GM12878 (cell line): ENCODE measurements around the gene AKR1B15. TPM values are rescaled to one million over a fixed set of nuclear protein-coding genes. Genes with fewer than 3 reads are reported as not detected.
"Not testable (repeated sequence)": the region's sequence is repeated elsewhere in the genome, so short reads cannot be mapped to it uniquely, and the experiment has no call there.

ENCODE experiments used
- ATAC-seq: fragments of 200-7000 bp; cut with Tn5 transposase; 3 replicates; pipeline ENCODE4 v1.9.1; 2020; ENCODE audit warnings: mild to moderate bottlenecking, moderate library complexity
- BruUV-seq: library from RNA; stranded (reverse); fragments of 400-500 nt; replicated peaks from 2 replicates; lab custom pipeline; 2021; lab: Mats Ljungman, UMichigan
- CTCF ChIA-PET: fragments of 300-600 bp; sonication (Branson Sonifier 250); formaldehyde crosslinking; extraction: SDS; loops from one replicate; lab custom pipeline; 2021; ENCODE audit warnings: inconsistent platforms; lab: Yijun Ruan, JAX
- POLR2A ChIA-PET: fragments of 350-600 bp; formaldehyde crosslinking; extraction: SDS; loops from one replicate; lab custom pipeline; 2021; ENCODE audit warnings: inconsistent platforms; lab: Charles Lee
- RAD21 ChIA-PET: fragments of 300-600 bp; sonication (Branson Sonifier 250); formaldehyde crosslinking; loops from one replicate; lab custom pipeline; 2023; ENCODE audit warnings: antibody characterized with exemption; ENCODE audit not compliant: unreplicated experiment; lab: Charles Lee
- SMC1A ChIA-PET: fragments of 300-600 bp; sonication (Branson Sonifier 250); formaldehyde crosslinking; loops from one replicate; lab custom pipeline; 2023; ENCODE audit not compliant: unreplicated experiment, uncharacterized antibody; lab: Charles Lee
- DNase-seq: peaks from one replicate; pipeline ENCODE4 v3.0.0-alpha.2; 2011; ENCODE audit warnings: low read depth, low spot score
- FAIRE-seq: peaks from 3 replicates; lab custom pipeline; 2011; peaks lifted over from hg19 to GRCh38; lab: Jason Lieb, UNC
- H2AFZ ChIP-seq: 2 replicates; pipeline ENCODE4 v1.6.0; 2011; ENCODE audit warnings: low read depth, low read length, control low read depth; ENCODE audit not compliant: control insufficient read depth
- H3K27ac ChIP-seq: 2 replicates; pipeline ENCODE4 v1.5.1; 2011; ENCODE audit warnings: control low read depth; ENCODE audit not compliant: control insufficient read depth, insufficient read depth
- H3K27me3 ChIP-seq, 2 experiments: replicated peaks in 1 of 2; 2 replicates each; pipeline versions ENCODE4 v1.6.0 to v1.6.1; 2011; ENCODE audit warnings: low read length in 1 of 2; ENCODE audit not compliant: control insufficient read depth in 2 of 2, insufficient read depth in 2 of 2
- H3K36me3 ChIP-seq, 2 experiments: 2 replicates each; pipeline ENCODE4 v1.5.1; 2011; ENCODE audit warnings: low read length in 1 of 2; ENCODE audit not compliant: control insufficient read depth in 2 of 2, insufficient read depth in 2 of 2
- H3K4me1 ChIP-seq: 2 replicates; pipeline ENCODE4 v1.6.1; 2011; ENCODE audit warnings: mild to moderate bottlenecking, low read length, moderate library complexity, mixed read lengths; ENCODE audit not compliant: control insufficient read depth, insufficient read depth
- H3K4me2 ChIP-seq: 2 replicates; pipeline ENCODE4 v1.6.0; 2011; ENCODE audit warnings: control low read depth; ENCODE audit not compliant: control insufficient read depth, insufficient read depth
- H3K4me3 ChIP-seq: fragments of 200-600 bp; sonication (generic); 2 replicates; pipeline ENCODE4 v1.5.1; 2016
- H3K79me2 ChIP-seq: 2 replicates; pipeline ENCODE4 v1.6.0; 2011; ENCODE audit warnings: low read length; ENCODE audit not compliant: control insufficient read depth, insufficient read depth
- H3K9ac ChIP-seq: 2 replicates; pipeline ENCODE4 v1.8.0; 2011; ENCODE audit warnings: low read length, control low read depth, mixed read lengths; ENCODE audit not compliant: control insufficient read depth, insufficient read depth
- H3K9me3 ChIP-seq: replicated peaks from 3 replicates; pipeline ENCODE4 v1.5.1; 2011; ENCODE audit warnings: mild to moderate bottlenecking, low read length; ENCODE audit not compliant: control insufficient read depth, insufficient read depth
- H4K20me1 ChIP-seq: 2 replicates; pipeline ENCODE4 v1.6.0; 2011; ENCODE audit not compliant: control insufficient read depth, insufficient read depth
- NFYB ChIP-seq: IDR thresholded peaks from 2 replicates; pipeline ENCODE4 v1.6.1; 2011; ENCODE audit warnings: low read depth, mild to moderate bottlenecking, low read length, improper control_type of control experiment, moderate library complexity; ENCODE audit not compliant: insufficient read depth
- SIN3A ChIP-seq: IDR thresholded peaks from 2 replicates; pipeline ENCODE4 v1.6.1; 2012; ENCODE audit warnings: low read depth, low read length, improper control_type of control experiment
- TAF1 ChIP-seq: IDR thresholded peaks from 2 replicates; pipeline ENCODE4 v1.6.1; 2011; ENCODE audit warnings: mild to moderate bottlenecking, low read depth, low read length, borderline replicate concordance
- WGBS: methylation state at CpG from one replicate; pipeline ENCODE4 v1.1.6; 2016; ENCODE audit warnings: low lambda C conversion rate; ENCODE audit not compliant: insufficient replicate concordance, insufficient coverage; ENCODE audit errors: missing lambda C conversion rate; 5-methylcytosine and 5-hydroxymethylcytosine counted together
- in situ Hi-C: fragments of 300-500 bp; cut with MboI; formaldehyde crosslinking; loops from 9 replicates; pipeline ENCODE4 v1.14.3; 2018; ENCODE audit warnings: mixed read lengths
- intact Hi-C: fragments of 100-400 bp; cut with micrococcal nuclease; formaldehyde crosslinking; loops from one replicate; pipeline ENCODE4 v1.14.2; 2022; ENCODE audit not compliant: unreplicated experiment
- polyA plus RNA-seq, 11 experiments: library from polyadenylated mRNA; depleted of rRNA in 4 of 11; unstranded in 6 of 11; stranded (reverse) in 5 of 11; fragments of >200 nt; fragmentation: Nextera tagmentation in 4 of 11; fragmentation: Illumina TruSeq in 1 of 11; extraction: Ambion mirVana in 4 of 11; extraction: Trizol in 1 of 11; gene quantifications; 1 replicate in 1 of 11; 2 replicates in 10 of 11; pipeline versions ENCODE4 v1.2.1 to v1.2.3, GENCODE V29; 2011 to 2016; ENCODE audit warnings: inconsistent platforms in 2 of 11, missing spikeins in 2 of 11, low read depth in 1 of 11
- total RNA-seq, 4 experiments: library from RNA; depleted of rRNA in 3 of 4; stranded (reverse); fragments of >200 nt in 3 of 4; fragmentation: Illumina TruSeq in 1 of 4; extraction: Trizol in 1 of 4; gene quantifications; 2 replicates each; pipeline versions ENCODE4 v1.2.1 to v1.2.3, GENCODE V29; 2013 to 2021
- TF ChIP-seq, protein P1 (sequence below): fragments of 450-650 bp; formaldehyde crosslinking; IDR thresholded peaks from 2 replicates; pipeline ENCODE4 v1.5.0; 2022; ENCODE audit warnings: mild to moderate bottlenecking, missing genetic modification characterization
- TF ChIP-seq, protein P2 (sequence below): fragments of 450-650 bp; formaldehyde crosslinking; IDR thresholded peaks from 2 replicates; pipeline ENCODE4 v1.4.0; 2020; ENCODE audit warnings: mild to moderate bottlenecking, moderate library complexity
- TF ChIP-seq, protein P3 (sequence below): fragments of 450-650 bp; IDR thresholded peaks from 2 replicates; pipeline ENCODE4 v1.6.1; 2017; ENCODE audit warnings: low read depth, mild to moderate bottlenecking, moderate library complexity

AKR1B15 gene
- total and polyA plus RNA-seq, 10 of the 15 experiments (the other 5 are each of a cell fraction or from before 2014, with no cell fraction given), result 0.06 TPM; not detected in 9

DNA sequence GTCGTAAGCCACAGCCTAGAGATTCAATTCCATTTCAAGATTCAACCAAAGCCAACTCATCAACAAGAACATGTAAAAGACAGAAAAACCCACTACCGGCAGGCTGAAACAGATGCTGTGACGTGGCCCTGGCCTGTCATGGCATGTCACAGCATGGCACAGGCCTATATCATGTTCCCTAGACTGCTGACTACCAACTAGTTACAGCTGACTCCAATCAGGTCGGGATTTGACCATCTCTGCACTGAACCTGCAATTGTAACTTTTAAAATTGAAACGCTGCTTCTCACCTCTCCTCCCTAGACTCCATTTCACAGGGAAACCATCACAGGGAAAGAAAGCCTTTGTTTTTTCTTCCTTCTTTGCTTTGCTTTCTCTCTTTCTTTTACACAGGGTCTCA lies 12.7 kb downstream of the AKR1B15 start:
- POLR2A ChIA-PET, H3K27me3 ChIP-seq, H3K4me3 ChIP-seq, H3K79me2 ChIP-seq, H4K20me1 ChIP-seq, H2AFZ ChIP-seq, H3K9me3 ChIP-seq, H3K4me2 ChIP-seq, ATAC-seq, H3K9ac ChIP-seq, H3K4me1 ChIP-seq, H3K27ac ChIP-seq, H3K36me3 ChIP-seq, SMC1A ChIA-PET, DNase-seq, RAD21 ChIA-PET, in situ Hi-C loops, intact Hi-C loops, BruUV-seq: not testable (repeated sequence)
- peak; percentile 69 for FAIRE-seq
- 40% methylated on average over 5 of the region's 5 CpGs for WGBS
- CTCF ChIA-PET, result interaction anchor here (0.6 kb wide), 1 partner anchor 13 kb away, joined by 3 read pairs; no protein-coding TSS in a partner anchor

DNA sequence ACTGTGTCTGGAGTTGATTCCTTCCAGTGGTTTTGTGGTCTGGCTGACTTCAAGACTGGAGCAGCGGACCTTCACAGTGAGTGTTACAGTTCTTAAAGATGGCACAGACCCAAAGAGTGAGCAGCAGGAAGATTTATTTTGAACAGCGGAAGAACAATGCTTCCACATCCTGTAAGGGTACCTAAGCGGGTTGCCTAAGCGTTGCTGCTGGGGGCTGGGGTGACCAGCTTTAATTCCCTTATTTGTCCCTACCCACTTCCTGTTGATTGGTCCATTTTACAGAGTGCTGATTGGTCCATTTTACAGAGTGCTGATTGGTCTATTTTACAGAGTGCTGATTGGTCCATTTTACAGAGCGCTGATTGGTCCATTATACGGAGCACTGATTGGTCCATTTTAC lies 13.2 kb downstream of the AKR1B15 start:
- ChIA-PET CTCF (interaction anchor here (0.6 kb wide), 1 partner anchor 13 kb away, joined by 3 read pairs; no protein-coding TSS in a partner anchor), POLR2A (no interaction called here), RAD21 (no interaction called here), SMC1A (no interaction called here)
- Histone ChIP-seq H4K20me1 (no peaks in the 10 kb centered on the region), H3K79me2 (no peaks in the 10 kb centered on the region), H2AFZ (no peak overlapping the region), H3K27ac (no peak overlapping the region), H3K27me3 (no peaks in the 10 kb centered on the region), H3K4me3 (no peak overlapping the region), H3K9me3 (peaks cover 2% of the 10 kb centered on the region; the same call in 1 of the 3 replicates), H3K9ac (no peak overlapping the region), H3K36me3 (no peaks in the 10 kb centered on the region), H3K4me2 (no peak overlapping the region), H3K4me1 (no peaks in the 10 kb centered on the region)
- ATAC-seq (no peak), DNase-seq (no peak), FAIRE-seq (no peak)
- BruUV-seq, result no TSS peak
- in situ Hi-C loops (no loop called here), intact Hi-C loops (no loop called here)
- 59% methylated on average over 6 of the region's 6 CpGs for WGBS
- TF ChIP-seq NFYB (peak; percentile 61; the same call in 1 of the 2 replicates), SIN3A (no peak), TAF1 (no peak)
- TF ChIP-seq, protein P1, sequence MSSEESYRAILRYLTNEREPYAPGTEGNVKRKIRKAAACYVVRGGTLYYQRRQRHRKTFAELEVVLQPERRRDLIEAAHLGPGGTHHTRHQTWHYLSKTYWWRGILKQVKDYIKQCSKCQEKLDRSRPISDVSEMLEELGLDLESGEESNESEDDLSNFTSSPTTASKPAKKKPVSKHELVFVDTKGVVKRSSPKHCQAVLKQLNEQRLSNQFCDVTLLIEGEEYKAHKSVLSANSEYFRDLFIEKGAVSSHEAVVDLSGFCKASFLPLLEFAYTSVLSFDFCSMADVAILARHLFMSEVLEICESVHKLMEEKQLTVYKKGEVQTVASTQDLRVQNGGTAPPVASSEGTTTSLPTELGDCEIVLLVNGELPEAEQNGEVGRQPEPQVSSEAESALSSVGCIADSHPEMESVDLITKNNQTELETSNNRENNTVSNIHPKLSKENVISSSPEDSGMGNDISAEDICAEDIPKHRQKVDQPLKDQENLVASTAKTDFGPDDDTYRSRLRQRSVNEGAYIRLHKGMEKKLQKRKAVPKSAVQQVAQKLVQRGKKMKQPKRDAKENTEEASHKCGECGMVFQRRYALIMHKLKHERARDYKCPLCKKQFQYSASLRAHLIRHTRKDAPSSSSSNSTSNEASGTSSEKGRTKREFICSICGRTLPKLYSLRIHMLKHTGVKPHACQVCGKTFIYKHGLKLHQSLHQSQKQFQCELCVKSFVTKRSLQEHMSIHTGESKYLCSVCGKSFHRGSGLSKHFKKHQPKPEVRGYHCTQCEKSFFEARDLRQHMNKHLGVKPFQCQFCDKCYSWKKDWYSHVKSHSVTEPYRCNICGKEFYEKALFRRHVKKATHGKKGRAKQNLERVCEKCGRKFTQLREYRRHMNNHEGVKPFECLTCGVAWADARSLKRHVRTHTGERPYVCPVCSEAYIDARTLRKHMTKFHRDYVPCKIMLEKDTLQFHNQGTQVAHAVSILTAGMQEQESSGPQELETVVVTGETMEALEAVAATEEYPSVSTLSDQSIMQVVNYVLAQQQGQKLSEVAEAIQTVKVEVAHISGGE (CRISPR knock-in tag), result no peak
- TF ChIP-seq, protein P2, sequence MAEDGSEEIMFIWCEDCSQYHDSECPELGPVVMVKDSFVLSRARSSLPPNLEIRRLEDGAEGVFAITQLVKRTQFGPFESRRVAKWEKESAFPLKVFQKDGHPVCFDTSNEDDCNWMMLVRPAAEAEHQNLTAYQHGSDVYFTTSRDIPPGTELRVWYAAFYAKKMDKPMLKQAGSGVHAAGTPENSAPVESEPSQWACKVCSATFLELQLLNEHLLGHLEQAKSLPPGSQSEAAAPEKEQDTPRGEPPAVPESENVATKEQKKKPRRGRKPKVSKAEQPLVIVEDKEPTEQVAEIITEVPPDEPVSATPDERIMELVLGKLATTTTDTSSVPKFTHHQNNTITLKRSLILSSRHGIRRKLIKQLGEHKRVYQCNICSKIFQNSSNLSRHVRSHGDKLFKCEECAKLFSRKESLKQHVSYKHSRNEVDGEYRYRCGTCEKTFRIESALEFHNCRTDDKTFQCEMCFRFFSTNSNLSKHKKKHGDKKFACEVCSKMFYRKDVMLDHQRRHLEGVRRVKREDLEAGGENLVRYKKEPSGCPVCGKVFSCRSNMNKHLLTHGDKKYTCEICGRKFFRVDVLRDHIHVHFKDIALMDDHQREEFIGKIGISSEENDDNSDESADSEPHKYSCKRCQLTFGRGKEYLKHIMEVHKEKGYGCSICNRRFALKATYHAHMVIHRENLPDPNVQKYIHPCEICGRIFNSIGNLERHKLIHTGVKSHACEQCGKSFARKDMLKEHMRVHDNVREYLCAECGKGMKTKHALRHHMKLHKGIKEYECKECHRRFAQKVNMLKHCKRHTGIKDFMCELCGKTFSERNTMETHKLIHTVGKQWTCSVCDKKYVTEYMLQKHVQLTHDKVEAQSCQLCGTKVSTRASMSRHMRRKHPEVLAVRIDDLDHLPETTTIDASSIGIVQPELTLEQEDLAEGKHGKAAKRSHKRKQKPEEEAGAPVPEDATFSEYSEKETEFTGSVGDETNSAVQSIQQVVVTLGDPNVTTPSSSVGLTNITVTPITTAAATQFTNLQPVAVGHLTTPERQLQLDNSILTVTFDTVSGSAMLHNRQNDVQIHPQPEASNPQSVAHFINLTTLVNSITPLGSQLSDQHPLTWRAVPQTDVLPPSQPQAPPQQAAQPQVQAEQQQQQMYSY (CRISPR knock-in tag), result no peak
- TF ChIP-seq, protein P3, sequence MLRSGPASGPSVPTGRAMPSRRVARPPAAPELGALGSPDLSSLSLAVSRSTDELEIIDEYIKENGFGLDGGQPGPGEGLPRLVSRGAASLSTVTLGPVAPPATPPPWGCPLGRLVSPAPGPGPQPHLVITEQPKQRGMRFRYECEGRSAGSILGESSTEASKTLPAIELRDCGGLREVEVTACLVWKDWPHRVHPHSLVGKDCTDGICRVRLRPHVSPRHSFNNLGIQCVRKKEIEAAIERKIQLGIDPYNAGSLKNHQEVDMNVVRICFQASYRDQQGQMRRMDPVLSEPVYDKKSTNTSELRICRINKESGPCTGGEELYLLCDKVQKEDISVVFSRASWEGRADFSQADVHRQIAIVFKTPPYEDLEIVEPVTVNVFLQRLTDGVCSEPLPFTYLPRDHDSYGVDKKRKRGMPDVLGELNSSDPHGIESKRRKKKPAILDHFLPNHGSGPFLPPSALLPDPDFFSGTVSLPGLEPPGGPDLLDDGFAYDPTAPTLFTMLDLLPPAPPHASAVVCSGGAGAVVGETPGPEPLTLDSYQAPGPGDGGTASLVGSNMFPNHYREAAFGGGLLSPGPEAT, result no peak
